ENCODE measurements around the gene GNAQ.

The GNAQ gene

DNA sequence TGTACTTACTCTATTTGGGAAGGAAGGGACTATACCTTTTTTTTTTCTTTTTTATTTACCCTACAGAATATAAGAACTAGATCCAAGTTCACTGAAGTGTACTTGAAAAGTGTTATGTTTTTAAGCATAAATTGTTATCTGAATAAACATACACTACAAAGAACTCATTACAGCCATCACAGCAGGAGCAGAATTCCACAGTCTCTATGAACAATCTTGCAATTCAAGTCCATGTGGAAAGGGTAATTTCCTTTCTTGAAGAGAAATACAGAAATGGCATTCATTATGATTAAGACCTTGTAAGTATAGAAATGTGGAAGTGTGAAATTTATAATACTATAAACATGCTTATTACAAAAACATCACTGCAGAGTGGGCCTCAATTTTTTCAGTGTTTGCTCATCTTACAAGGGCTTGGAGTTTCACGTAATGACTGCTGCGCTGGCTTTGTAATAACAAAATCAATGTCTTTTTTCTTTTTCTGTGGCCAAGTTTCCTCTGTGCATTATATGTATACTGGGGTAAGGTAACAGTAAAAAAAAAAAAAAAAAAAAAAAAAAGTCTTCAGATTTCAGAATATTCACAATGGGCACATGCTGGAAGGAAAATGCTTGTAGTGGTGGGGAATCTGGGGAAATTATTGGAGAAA lies 306.4 kb downstream of the GNAQ start:
- TF ChIP-seq TAF1 (IDR thresholded peaks at IDR 0.05; ENCODE audit: borderline replicate concordance, insufficient read depth, low read length), result no peak
- TF ChIP-seq POLR2AphosphoS5 (IDR thresholded peaks at IDR 0.05; ENCODE audit: low read depth, low read length), result no peak
- TF ChIP-seq FOXP2 (optimal IDR thresholded peaks at IDR 0.05; ENCODE audit: borderline replicate concordance, extremely low read depth, extremely low read length, insufficient read depth), result no peak
- TF ChIP-seq, protein P1, sequence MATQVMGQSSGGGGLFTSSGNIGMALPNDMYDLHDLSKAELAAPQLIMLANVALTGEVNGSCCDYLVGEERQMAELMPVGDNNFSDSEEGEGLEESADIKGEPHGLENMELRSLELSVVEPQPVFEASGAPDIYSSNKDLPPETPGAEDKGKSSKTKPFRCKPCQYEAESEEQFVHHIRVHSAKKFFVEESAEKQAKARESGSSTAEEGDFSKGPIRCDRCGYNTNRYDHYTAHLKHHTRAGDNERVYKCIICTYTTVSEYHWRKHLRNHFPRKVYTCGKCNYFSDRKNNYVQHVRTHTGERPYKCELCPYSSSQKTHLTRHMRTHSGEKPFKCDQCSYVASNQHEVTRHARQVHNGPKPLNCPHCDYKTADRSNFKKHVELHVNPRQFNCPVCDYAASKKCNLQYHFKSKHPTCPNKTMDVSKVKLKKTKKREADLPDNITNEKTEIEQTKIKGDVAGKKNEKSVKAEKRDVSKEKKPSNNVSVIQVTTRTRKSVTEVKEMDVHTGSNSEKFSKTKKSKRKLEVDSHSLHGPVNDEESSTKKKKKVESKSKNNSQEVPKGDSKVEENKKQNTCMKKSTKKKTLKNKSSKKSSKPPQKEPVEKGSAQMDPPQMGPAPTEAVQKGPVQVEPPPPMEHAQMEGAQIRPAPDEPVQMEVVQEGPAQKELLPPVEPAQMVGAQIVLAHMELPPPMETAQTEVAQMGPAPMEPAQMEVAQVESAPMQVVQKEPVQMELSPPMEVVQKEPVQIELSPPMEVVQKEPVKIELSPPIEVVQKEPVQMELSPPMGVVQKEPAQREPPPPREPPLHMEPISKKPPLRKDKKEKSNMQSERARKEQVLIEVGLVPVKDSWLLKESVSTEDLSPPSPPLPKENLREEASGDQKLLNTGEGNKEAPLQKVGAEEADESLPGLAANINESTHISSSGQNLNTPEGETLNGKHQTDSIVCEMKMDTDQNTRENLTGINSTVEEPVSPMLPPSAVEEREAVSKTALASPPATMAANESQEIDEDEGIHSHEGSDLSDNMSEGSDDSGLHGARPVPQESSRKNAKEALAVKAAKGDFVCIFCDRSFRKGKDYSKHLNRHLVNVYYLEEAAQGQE (IDR thresholded peaks at IDR 0.05; ENCODE audit: insufficient read depth in 1 of 2, low read depth in 2 of 2, low read length in 2 of 2), result no peak
- no peak for TF ChIP-seq SIN3A (IDR thresholded peaks at IDR 0.05; ENCODE audit: borderline replicate concordance, insufficient read depth, low read length)

DNA sequence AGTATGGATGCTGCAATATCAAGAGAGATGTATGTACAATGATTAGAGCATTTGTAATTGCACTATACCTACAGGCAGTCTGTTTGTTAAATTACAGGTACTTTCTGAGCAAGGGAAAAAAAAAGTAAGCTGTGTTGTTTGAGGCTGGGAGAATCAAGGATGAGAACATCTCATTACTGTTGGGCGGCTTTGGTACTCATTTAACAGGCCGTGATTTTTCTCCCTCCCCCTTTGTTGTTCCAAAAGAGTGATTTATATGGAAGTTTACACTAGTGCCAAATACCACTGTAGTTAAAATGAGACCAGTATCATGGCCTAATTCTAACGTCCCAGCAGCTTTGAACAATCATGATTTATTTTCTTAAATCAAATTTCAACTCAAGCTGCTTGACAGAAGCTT lies 312.3 kb downstream of the GNAQ start:
- TF ChIP-seq FOXP2 (optimal IDR thresholded peaks at IDR 0.05; ENCODE audit: borderline replicate concordance, extremely low read depth, extremely low read length, insufficient read depth) (no peak), POLR2AphosphoS5 (IDR thresholded peaks at IDR 0.05; ENCODE audit: low read depth, low read length) (no peak), SIN3A (IDR thresholded peaks at IDR 0.05; ENCODE audit: borderline replicate concordance, insufficient read depth, low read length) (no peak), TAF1 (IDR thresholded peaks at IDR 0.05; ENCODE audit: borderline replicate concordance, insufficient read depth, low read length) (no peak)
- TF ChIP-seq, protein P1 (IDR thresholded peaks at IDR 0.05; ENCODE audit: insufficient read depth in 1 of 2, low read depth in 2 of 2, low read length in 2 of 2), result no peak

DNA sequence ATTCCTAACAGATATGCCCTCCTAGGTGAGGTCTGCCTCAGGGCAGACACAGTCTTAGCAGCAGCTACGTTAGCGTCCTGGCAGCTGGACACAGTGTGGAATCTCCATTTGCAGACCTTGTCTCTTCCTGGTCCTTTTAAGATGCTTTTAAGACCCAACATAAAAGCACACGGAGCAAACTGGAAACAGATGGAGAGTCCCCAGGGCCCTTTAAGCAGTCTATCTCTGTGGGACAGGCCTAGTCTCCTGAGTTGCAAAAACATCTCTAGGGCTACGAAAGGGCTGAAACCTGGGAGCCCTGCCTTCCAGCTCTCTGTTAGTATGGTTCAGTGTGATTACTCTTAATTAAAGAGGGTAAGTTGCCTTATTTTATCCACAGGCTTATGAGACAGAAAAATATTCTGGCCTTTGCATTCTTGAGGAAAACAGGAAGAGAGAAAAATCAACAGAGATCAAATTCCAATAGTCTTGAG lies 317.5 kb downstream of the GNAQ start:
- TF ChIP-seq TAF1 (IDR thresholded peaks at IDR 0.05; ENCODE audit: borderline replicate concordance, insufficient read depth, low read length) (no peak), FOXP2 (optimal IDR thresholded peaks at IDR 0.05; ENCODE audit: borderline replicate concordance, extremely low read depth, extremely low read length, insufficient read depth) (no peak), SIN3A (IDR thresholded peaks at IDR 0.05; ENCODE audit: borderline replicate concordance, insufficient read depth, low read length) (no peak), POLR2AphosphoS5 (IDR thresholded peaks at IDR 0.05; ENCODE audit: low read depth, low read length) (no peak)
- TF ChIP-seq, protein P1 (IDR thresholded peaks at IDR 0.05; ENCODE audit: insufficient read depth in 1 of 2, low read depth in 2 of 2, low read length in 2 of 2), result no peak

DNA sequence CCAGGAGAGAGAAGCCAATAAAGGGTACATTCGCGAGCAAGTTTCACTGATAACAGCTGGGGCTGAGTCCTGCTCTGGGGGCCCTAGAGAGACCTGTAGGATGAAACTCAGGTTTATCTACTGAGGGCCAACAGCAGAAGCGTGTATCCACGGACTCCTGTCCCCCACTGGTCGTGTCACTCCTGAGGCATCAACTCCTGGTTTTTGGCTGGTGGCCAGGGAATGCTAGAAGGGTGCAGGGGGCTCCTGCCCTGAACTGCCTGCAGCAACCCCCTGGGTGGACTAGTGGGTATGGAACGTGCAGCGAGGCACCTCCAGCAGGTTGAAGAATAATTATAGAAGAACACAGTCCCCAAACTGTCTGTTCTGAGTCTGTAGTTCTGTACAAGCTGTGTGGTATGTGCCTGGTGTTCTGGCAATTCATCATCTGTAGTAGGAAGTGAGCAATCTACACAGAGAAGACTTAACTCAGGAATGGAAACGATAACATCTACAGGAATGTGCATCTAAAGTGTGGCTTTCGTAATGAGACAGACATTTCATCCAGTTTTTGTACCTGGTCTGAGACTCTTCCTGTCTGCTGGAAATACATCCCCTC lies 319.0 kb downstream of the GNAQ start:
- TF ChIP-seq FOXP2 (optimal IDR thresholded peaks at IDR 0.05; ENCODE audit: borderline replicate concordance, extremely low read depth, extremely low read length, insufficient read depth) (no peak), SIN3A (IDR thresholded peaks at IDR 0.05; ENCODE audit: borderline replicate concordance, insufficient read depth, low read length) (no peak), POLR2AphosphoS5 (IDR thresholded peaks at IDR 0.05; ENCODE audit: low read depth, low read length) (no peak), TAF1 (IDR thresholded peaks at IDR 0.05; ENCODE audit: borderline replicate concordance, insufficient read depth, low read length) (no peak)
- TF ChIP-seq, protein P1 (IDR thresholded peaks at IDR 0.05; ENCODE audit: insufficient read depth in 1 of 2, low read depth in 2 of 2, low read length in 2 of 2), result no peak

Measured in PFSK-1 (cell line).